NCI-H187 treated with DMSO at 0.1 percent for 48 hours (cell line): ENCODE data around the gene RGPD5.
"Not testable (repeated sequence)": the region's sequence is repeated elsewhere in the genome, so short reads cannot be mapped to it uniquely, and the experiment has no call there.

Source experiments
- DNase-seq: peaks from one replicate; lab custom pipeline; 2025; lab: John Stamatoyannopoulos, UW

Gene RGPD5

DNA sequence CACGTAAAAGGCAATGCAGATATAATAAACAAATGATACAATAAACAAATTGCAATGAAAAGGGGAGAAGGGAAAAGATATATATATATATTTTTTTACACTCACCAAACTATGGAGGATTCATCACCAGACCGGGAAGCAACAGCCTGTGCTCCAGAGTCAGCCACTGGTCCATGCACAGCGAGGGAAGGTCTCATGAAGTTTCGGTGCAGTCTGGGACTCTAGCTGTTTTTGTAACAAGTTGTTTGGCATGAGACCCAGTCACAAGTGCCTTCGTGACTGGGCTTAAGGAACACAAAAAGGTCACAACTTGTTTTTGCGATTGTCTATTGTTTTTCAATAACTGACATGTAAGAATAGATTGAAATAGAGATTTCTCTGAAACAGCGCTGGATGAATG is 99.6 kb downstream of the RGPD5 start:
- not testable (repeated sequence) for DNase-seq

DNA sequence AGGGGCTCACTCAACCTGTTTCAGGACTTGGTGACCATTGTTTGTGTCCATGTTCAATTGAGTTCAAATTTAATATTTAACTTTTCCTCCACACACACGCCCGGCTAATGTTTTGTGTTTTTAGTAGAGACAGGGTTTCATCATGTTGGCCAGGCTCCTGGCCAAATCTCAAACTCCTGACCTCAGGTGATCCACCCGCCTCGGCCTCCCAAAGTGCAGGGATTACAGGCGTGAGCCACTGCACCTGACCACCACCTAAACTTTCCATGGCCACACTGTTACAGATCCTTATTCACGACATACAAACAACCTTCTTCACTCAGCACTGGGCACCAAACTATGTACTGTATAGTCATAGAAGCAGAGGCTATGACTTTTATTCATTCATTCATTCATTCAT is 100.0 kb downstream of the RGPD5 start:
- not testable (repeated sequence) for DNase-seq

DNA sequence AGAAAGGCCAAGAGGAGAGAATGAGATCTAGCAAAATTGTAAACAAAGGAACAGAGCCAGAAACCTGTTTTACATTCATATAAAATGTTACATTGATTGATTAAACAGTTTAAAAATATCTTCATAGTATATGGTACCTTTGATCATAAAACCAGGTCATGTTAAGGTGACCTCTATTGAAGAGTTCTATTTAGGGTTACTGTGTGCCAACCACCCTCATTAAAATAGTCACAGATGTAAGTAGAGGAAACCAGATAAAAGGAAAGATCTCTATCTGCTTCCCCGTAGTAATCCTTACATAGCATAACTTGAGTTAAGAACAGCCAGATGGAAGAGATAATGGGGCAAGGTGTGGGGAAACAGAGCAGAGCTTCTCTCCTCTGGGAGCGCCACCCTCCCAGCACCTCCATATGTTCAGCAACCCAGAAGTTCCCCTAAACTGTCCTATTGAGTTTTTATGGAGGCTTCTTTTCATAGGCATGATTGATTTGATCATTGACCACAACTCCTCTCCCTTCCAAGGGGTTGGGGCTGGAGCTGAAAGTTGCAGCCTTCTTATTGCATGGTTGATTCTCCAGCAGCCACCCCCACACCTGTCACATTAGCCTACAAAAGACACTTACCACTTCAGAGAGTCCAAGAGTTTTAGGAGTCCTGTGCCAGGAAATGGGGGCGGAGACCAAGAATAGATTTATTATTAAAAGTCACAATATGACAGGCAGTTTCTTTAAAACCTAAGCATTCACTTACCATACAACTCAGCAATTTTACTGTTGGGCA is 101.2 kb downstream of the RGPD5 start:
- not testable (repeated sequence) for DNase-seq

DNA sequence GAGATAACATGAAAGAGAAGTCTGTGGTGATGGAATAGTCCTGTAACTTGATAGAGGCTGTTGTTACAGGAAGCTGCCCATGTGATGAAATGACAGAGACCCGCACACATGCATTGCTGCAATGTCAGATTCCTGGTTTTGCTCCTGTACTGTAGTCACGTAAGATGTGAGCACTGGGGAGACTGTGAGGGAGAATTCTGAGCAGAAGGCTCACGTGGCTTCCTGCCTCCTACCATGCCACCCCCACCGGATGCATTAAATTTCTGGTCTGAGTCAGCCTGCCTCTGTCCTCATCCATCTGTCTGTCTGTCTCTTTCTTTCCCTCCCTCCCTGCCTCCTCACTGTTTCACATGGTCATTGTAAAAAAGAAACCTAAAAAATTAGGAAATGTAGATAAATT is 102.1 kb downstream of the RGPD5 start:
- DNase-seq, result not testable (repeated sequence)

DNA sequence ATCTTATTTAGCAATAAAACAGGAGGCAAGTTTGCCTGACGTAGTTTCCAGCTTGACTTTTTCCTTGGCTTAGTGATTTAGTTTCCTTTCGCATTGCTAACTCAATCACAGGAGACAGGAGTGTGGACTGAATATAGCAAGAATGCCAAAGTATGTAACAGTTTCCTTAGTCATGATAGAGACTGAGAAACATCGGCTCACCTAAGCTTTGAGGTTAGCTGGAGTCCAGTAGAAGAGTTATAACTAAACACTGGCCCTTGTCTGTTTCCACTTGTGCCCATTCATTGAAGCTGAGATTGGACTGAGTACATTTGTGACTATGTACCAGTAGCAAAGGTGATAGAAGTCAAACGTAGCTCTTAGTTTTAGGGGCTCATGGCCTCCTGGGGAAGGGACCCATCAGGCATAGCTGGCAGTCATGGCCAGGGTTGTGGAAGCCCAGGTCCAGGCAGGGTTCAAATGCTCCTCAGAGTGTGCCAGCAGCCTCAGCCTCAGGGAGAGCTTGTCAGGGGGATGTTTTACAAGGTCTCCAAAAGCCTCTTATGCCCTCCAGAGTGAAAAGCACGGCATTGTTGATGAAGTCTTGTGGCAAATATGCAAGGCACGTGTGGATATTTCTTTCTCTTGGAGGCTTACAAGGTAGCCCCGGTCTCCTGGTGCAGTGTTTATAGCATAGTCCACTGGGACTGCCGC is 103.8 kb downstream of the RGPD5 start:
- not testable (repeated sequence) for DNase-seq

DNA sequence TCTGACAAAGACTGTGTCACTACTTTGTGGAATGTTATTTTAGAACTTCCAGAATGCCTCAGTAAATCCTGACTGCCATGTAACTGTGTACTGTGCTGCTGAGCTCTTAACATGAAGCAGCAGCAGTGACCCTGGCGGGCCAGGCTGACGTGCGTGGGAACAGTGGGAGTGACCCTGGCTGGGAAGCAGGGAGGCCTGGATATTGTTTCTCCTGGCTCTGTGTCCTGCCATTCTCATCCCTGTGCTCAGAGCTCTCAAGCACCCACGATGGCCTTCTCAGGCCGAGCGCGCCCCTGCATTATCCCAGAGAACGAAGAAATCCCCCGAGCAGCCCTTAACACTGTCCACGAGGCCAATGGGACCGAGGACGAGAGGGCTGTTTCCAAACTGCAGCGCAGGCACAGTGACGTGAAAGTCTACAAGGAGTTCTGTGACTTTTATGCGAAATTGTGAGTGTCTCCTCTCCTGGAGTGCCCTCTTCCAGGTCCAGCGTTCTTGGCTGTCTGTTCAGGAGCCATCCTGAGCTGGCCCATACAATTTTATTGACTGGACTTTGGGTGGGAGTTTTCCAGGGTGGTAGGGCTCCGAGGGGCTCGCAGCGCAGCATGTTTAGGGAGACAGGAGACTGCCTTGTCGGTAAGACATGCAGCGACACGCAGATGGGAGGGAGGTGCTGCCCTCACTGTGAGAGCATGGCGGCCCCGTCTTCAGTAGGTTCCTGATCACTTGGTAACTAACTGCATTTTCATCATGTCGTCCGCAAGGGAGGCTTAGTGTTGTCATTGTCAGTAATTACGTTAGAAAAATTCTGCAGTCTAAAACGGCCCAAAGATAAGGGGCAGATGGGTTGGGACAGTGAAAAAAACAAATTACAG is 104.6 kb downstream of the RGPD5 start, which contains the start of gene LIMS3:
LIMS3 (plus strand) TSS at position 227 of the 875 bp plus-strand sequence; CDS start at position 268, 41 bp downstream.
- DNase-seq, result not testable (repeated sequence)

DNA sequence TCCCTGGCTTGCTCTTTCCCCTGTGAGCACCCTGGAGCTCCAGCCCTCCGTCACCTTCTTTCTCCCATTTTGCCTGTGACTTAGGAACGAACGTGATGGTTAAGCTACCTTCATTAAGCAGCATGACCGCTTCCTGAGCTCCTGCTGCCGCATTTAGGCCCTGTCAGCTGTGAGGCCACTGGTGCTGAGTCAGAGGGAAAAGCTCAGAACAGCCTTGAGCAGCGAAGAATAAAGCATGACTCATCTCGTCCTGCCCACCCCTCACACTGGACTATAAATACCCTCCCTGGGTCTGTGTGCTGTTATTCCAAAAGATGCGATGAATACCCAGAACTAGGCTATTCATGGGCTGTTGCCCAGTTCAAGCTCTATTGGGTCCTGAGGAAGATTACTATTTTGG is 111.7 kb downstream of the RGPD5 start:
- not testable (repeated sequence) for DNase-seq
